H7 (cell line): ENCODE measurements around the gene SPEM1. TPM values are rescaled to one million over a fixed set of nuclear protein-coding genes. Genes with fewer than 3 reads are reported as not detected.

Experiments
- DNase-seq: peaks from one replicate; pipeline ENCODE4 v3.0.0; 2012
- H3K27me3 ChIP-seq: 2 replicates; pipeline ENCODE4 v1.6.0; 2011; ENCODE audit warnings: mild to moderate bottlenecking, low read length; ENCODE audit not compliant: control insufficient read depth, insufficient read depth
- H3K36me3 ChIP-seq: replicated peaks from 2 replicates; pipeline ENCODE4 v1.5.1; 2011; ENCODE audit warnings: low read length; ENCODE audit not compliant: control insufficient read depth, insufficient read depth
- H3K4me3 ChIP-seq: 2 replicates; pipeline ENCODE4 v1.5.1; 2011; ENCODE audit warnings: low read depth, mild to moderate bottlenecking, control low read depth, low read length, moderate library complexity; ENCODE audit not compliant: insufficient read depth
- total RNA-seq: library from RNA; depleted of rRNA; stranded (reverse); fragments of >200 nt; shearing (Covaris generic); gene quantifications from 2 replicates; pipeline ENCODE4 v1.2.3, GENCODE V29; 2014

Gene SPEM1
- total RNA-seq, 1 experiment from 2014 or later, result not detected

GRCh38 chr17:7425316-7425715 lies 5.2 kb downstream of the SPEM1 start, which contains the start of gene SPEM2:
SPEM2 (plus strand) TSS chr17:7425616; CDS start chr17:7425689, 73 bp downstream.
- Histone ChIP-seq H3K27me3 (no peaks in the 10 kb centered on the region), H3K4me3 (no peak within 1 kb of the TSS), H3K36me3 (no peaks in the 10 kb centered on the region)
- DNase-seq, result no peak

GRCh38 chr17:7425756-7426155 lies 5.6 kb downstream of the SPEM1 start:
- peak; percentile 63 for DNase-seq
- no peaks in the 10 kb centered on the region for H3K27me3 ChIP-seq
- no peak overlapping the region for H3K4me3 ChIP-seq
- no peaks in the 10 kb centered on the region for H3K36me3 ChIP-seq

GRCh38 chr17:7426203-7426863 lies 6.2 kb downstream of the SPEM1 start:
- Histone ChIP-seq H3K27me3 (no peaks in the 10 kb centered on the region), H3K36me3 (no peaks in the 10 kb centered on the region), H3K4me3 (no peak overlapping the region)
- DNase-seq, result no peak

GRCh38 chr17:7426896-7427489 lies 6.9 kb downstream of the SPEM1 start:
- Histone ChIP-seq H3K4me3 (no peak overlapping the region), H3K36me3 (no peaks in the 10 kb centered on the region), H3K27me3 (no peaks in the 10 kb centered on the region)
- peak; percentile 62 for DNase-seq

GRCh38 chr17:7427549-7427948 lies 7.4 kb downstream of the SPEM1 start:
- no peaks in the 10 kb centered on the region for H3K27me3 ChIP-seq
- no peaks in the 10 kb centered on the region for H3K36me3 ChIP-seq
- DNase-seq, result peak; percentile 60
- no peak overlapping the region for H3K4me3 ChIP-seq

GRCh38 chr17:7428557-7428956 lies 8.4 kb downstream of the SPEM1 start, which contains the start of gene SPEM3:
SPEM3 (plus strand) TSS chr17:7428857; CDS start chr17:7428903, 46 bp downstream.
- DNase-seq, result peak; percentile 37
- Histone ChIP-seq H3K27me3 (no peaks in the 10 kb centered on the region), H3K36me3 (no peaks in the 10 kb centered on the region), H3K4me3 (no peak within 1 kb of the TSS)

GRCh38 chr17:7429722-7430121 lies 9.6 kb downstream of the SPEM1 start:
- Histone ChIP-seq H3K27me3 (no peaks in the 10 kb centered on the region), H3K4me3 (no peak overlapping the region), H3K36me3 (no peaks in the 10 kb centered on the region)
- DNase-seq, result peak; percentile 50

- no peak for DNase-seq
- Histone ChIP-seq H3K4me3 (no peak overlapping the region), H3K36me3 (no peaks in the 10 kb centered on the region), H3K27me3 (peaks cover 2% of the 10 kb centered on the region; the same call in 1 of the 2 replicates)
These were observed 11.1 kb downstream of the SPEM1 start for GRCh38 chr17:7431231-7431630.

- no peak for DNase-seq
- Histone ChIP-seq H3K27me3 (peaks cover 12% of the 10 kb centered on the region; the same call in 1 of the 2 replicates), H3K36me3 (no peaks in the 10 kb centered on the region), H3K4me3 (no peak overlapping the region)
These were observed 12.2 kb downstream of the SPEM1 start for GRCh38 chr17:7432296-7432695.

- peaks cover 38% of the 10 kb centered on the region for H3K27me3 ChIP-seq
- peak; percentile 90 for DNase-seq
- no peaks in the 10 kb centered on the region for H3K36me3 ChIP-seq
- peak overlapping the region; percentile 74 for H3K4me3 ChIP-seq
These were observed 15.8 kb downstream of the SPEM1 start for GRCh38 chr17:7435676-7436555.

- Histone ChIP-seq H3K4me3 (peak overlapping the region; percentile 74), H3K27me3 (peaks cover 40% of the 10 kb centered on the region), H3K36me3 (no peaks in the 10 kb centered on the region)
- peak; percentile 95 for DNase-seq
These were observed 16.6 kb downstream of the SPEM1 start for GRCh38 chr17:7436556-7437368.

- H3K4me3 ChIP-seq, result peak overlapping the region; percentile 74
- peaks cover 41% of the 10 kb centered on the region for H3K27me3 ChIP-seq
- no peak for DNase-seq
- no peaks in the 10 kb centered on the region for H3K36me3 ChIP-seq
These were observed 17.3 kb downstream of the SPEM1 start for GRCh38 chr17:7437369-7437863.

- peaks cover 41% of the 10 kb centered on the region for H3K27me3 ChIP-seq
- peak overlapping the region; percentile 74 for H3K4me3 ChIP-seq
- DNase-seq, result peak; percentile 92
- no peaks in the 10 kb centered on the region for H3K36me3 ChIP-seq
These were observed 18.0 kb downstream of the SPEM1 start for GRCh38 chr17:7437950-7438614.
